ENCODE measurements around the gene TMEM72.

DNA sequence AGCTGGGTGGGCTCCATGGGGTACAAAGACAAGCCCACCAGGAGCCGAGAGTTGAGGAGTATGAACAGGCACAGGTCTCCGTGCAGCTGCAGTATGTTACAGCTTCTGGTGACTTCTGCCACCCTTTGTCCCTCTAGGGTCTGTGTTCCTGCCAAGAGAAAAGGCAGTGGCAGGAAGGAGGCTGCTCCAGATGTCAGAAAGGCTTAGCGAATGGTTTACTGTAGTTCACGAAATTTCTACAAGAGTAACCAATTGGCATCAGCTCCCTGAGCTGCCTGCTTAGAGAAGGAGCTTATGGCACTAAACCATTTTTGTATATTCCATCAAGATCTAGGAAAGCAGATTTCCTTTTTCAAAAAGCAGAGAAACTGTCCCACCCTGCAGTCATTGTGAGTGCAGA lies 48.2 kb upstream of the TMEM72 start:
- TF ChIP-seq, protein P1, sequence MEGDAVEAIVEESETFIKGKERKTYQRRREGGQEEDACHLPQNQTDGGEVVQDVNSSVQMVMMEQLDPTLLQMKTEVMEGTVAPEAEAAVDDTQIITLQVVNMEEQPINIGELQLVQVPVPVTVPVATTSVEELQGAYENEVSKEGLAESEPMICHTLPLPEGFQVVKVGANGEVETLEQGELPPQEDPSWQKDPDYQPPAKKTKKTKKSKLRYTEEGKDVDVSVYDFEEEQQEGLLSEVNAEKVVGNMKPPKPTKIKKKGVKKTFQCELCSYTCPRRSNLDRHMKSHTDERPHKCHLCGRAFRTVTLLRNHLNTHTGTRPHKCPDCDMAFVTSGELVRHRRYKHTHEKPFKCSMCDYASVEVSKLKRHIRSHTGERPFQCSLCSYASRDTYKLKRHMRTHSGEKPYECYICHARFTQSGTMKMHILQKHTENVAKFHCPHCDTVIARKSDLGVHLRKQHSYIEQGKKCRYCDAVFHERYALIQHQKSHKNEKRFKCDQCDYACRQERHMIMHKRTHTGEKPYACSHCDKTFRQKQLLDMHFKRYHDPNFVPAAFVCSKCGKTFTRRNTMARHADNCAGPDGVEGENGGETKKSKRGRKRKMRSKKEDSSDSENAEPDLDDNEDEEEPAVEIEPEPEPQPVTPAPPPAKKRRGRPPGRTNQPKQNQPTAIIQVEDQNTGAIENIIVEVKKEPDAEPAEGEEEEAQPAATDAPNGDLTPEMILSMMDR (conservative IDR thresholded peaks at IDR 0.05; ENCODE audit: low read depth in 2 of 2): no peak
- no peak for TF ChIP-seq EZH2 (IDR thresholded peaks at IDR 0.05; ENCODE audit: low read depth, unreplicated experiment)
- TF ChIP-seq, protein P2, sequence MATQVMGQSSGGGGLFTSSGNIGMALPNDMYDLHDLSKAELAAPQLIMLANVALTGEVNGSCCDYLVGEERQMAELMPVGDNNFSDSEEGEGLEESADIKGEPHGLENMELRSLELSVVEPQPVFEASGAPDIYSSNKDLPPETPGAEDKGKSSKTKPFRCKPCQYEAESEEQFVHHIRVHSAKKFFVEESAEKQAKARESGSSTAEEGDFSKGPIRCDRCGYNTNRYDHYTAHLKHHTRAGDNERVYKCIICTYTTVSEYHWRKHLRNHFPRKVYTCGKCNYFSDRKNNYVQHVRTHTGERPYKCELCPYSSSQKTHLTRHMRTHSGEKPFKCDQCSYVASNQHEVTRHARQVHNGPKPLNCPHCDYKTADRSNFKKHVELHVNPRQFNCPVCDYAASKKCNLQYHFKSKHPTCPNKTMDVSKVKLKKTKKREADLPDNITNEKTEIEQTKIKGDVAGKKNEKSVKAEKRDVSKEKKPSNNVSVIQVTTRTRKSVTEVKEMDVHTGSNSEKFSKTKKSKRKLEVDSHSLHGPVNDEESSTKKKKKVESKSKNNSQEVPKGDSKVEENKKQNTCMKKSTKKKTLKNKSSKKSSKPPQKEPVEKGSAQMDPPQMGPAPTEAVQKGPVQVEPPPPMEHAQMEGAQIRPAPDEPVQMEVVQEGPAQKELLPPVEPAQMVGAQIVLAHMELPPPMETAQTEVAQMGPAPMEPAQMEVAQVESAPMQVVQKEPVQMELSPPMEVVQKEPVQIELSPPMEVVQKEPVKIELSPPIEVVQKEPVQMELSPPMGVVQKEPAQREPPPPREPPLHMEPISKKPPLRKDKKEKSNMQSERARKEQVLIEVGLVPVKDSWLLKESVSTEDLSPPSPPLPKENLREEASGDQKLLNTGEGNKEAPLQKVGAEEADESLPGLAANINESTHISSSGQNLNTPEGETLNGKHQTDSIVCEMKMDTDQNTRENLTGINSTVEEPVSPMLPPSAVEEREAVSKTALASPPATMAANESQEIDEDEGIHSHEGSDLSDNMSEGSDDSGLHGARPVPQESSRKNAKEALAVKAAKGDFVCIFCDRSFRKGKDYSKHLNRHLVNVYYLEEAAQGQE (IDR thresholded peaks at IDR 0.05; ENCODE audit: unreplicated experiment): no peak
- TF ChIP-seq POLR2AphosphoS5 (IDR thresholded peaks at IDR 0.05; ENCODE audit: low read depth): no peak
- TF ChIP-seq, protein P3, sequence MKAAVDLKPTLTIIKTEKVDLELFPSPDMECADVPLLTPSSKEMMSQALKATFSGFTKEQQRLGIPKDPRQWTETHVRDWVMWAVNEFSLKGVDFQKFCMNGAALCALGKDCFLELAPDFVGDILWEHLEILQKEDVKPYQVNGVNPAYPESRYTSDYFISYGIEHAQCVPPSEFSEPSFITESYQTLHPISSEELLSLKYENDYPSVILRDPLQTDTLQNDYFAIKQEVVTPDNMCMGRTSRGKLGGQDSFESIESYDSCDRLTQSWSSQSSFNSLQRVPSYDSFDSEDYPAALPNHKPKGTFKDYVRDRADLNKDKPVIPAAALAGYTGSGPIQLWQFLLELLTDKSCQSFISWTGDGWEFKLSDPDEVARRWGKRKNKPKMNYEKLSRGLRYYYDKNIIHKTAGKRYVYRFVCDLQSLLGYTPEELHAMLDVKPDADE (IDR thresholded peaks at IDR 0.05): no peak
- TF ChIP-seq NANOG (IDR thresholded peaks at IDR 0.05; ENCODE audit: borderline replicate concordance): no peak
- no peak for TF ChIP-seq EZH2phosphoT487 (IDR thresholded peaks at IDR 0.05; ENCODE audit: unreplicated experiment)
- no peak for TF ChIP-seq CREB1 (CRISPR knock-in tag; IDR thresholded peaks at IDR 0.05; ENCODE audit: low read depth)
- TF ChIP-seq ZNF331 (CRISPR knock-in tag; IDR thresholded peaks at IDR 0.05; ENCODE audit: low read depth): no peak
- TF ChIP-seq JUNB (IDR thresholded peaks at IDR 0.05; ENCODE audit: unreplicated experiment): no peak
- TF ChIP-seq, protein P4, sequence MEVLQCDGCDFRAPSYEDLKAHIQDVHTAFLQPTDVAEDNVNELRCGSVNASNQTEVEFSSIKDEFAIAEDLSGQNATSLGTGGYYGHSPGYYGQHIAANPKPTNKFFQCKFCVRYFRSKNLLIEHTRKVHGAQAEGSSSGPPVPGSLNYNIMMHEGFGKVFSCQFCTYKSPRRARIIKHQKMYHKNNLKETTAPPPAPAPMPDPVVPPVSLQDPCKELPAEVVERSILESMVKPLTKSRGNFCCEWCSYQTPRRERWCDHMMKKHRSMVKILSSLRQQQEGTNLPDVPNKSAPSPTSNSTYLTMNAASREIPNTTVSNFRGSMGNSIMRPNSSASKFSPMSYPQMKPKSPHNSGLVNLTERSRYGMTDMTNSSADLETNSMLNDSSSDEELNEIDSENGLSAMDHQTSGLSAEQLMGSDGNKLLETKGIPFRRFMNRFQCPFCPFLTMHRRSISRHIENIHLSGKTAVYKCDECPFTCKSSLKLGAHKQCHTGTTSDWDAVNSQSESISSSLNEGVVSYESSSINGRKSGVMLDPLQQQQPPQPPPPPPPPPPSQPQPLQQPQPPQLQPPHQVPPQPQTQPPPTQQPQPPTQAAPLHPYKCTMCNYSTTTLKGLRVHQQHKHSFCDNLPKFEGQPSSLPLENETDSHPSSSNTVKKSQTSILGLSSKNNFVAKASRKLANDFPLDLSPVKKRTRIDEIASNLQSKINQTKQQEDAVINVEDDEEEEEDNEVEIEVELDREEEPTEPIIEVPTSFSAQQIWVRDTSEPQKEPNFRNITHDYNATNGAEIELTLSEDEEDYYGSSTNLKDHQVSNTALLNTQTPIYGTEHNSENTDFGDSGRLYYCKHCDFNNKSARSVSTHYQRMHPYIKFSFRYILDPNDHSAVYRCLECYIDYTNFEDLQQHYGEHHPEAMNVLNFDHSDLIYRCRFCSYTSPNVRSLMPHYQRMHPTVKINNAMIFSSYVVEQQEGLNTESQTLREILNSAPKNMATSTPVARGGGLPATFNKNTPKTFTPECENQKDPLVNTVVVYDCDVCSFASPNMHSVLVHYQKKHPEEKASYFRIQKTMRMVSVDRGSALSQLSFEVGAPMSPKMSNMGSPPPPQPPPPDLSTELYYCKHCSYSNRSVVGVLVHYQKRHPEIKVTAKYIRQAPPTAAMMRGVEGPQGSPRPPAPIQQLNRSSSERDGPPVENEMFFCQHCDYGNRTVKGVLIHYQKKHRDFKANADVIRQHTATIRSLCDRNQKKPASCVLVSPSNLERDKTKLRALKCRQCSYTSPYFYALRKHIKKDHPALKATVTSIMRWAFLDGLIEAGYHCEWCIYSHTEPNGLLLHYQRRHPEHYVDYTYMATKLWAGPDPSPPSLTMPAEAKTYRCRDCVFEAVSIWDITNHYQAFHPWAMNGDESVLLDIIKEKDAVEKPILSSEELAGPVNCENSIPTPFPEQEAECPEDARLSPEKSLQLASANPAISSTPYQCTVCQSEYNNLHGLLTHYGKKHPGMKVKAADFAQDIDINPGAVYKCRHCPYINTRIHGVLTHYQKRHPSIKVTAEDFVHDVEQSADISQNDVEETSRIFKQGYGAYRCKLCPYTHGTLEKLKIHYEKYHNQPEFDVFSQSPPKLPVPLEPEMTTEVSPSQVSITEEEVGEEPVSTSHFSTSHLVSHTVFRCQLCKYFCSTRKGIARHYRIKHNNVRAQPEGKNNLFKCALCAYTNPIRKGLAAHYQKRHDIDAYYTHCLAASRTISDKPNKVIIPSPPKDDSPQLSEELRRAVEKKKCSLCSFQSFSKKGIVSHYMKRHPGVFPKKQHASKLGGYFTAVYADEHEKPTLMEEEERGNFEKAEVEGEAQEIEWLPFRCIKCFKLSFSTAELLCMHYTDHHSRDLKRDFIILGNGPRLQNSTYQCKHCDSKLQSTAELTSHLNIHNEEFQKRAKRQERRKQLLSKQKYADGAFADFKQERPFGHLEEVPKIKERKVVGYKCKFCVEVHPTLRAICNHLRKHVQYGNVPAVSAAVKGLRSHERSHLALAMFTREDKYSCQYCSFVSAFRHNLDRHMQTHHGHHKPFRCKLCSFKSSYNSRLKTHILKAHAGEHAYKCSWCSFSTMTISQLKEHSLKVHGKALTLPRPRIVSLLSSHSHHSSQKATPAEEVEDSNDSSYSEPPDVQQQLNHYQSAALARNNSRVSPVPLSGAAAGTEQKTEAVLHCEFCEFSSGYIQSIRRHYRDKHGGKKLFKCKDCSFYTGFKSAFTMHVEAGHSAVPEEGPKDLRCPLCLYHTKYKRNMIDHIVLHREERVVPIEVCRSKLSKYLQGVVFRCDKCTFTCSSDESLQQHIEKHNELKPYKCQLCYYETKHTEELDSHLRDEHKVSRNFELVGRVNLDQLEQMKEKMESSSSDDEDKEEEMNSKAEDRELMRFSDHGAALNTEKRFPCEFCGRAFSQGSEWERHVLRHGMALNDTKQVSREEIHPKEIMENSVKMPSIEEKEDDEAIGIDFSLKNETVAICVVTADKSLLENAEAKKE (CRISPR knock-in tag; IDR thresholded peaks at IDR 0.05): no peak
- no peak for TF ChIP-seq STAT1 (IDR thresholded peaks at IDR 0.05; ENCODE audit: unreplicated experiment)
- TF ChIP-seq ZNF114 (CRISPR knock-in tag; IDR thresholded peaks at IDR 0.05): no peak

Data from GM23338 (cell line).